GM21723 (cell line): ENCODE data around the gene ZFAND6.

Experiments used
- ATAC-seq: cut with Tn5 transposase; IDR thresholded peaks from one replicate; pipeline ENCODE4 v1.9.1; 2021; ENCODE audit warnings: mild to moderate bottlenecking, moderate library complexity; ENCODE audit not compliant: unreplicated experiment

Gene ZFAND6

GRCh38 chr15:80049046-80049445 lies 10.4 kb upstream of the ZFAND6 start:
- no peak for ATAC-seq

DNA sequence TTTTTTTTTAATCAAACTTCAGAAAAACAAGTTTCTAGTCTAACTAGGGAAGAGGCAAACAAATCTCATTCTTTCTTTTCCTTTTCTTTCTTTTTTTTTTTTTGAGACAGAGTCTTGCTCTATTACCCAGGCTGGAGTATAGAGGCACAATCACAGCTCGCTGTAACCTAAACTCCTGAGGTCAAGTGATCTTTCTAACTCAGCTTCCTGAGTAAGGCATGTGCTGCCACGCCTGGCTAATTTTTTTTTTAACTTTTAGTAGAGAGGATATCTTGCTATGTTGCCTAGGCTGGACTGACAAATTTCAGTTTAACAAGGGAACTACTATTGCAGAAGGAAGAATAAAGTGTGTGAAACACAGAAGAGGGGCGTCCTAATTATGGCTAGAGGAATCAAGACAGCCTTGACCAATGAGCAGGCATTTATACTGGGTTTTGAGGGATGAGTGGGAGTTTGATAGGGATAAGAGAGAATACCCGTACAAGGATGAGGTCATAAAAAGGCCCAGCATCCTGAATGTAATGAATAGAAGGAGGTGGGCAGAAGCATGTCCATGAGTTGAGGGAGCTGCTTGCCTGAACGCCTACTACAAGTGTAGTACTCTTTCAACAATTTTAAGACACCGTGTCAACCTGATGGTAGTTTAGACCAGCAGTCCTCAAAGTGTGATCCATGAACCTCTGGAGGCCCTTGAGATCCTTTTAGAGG lies 6.7 kb upstream of the ZFAND6 start:
- peak; percentile 62 for ATAC-seq

- ATAC-seq: no peak
Measured at GRCh38 chr15:80055933-80056332, 3.5 kb upstream of the ZFAND6 start.

DNA sequence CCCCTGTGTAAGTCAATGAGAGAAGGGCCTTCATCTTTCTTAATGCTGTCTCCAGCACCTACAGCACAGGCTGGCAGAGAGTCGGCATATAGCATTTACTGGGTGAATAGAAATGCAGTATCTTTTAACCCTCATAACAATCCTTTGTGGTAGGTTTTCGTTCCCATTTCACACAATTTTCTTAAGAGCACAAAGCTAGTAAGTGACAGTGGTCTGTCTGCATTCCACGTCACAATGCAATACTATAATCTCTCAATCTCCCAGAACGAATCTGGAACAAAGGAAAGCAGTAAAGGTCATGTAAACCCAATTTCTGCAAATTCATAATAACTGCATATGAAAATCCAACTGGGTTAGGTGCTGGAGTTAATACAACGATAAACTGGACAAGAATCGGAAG lies 1.4 kb upstream of the ZFAND6 start:
- ATAC-seq: no peak

DNA sequence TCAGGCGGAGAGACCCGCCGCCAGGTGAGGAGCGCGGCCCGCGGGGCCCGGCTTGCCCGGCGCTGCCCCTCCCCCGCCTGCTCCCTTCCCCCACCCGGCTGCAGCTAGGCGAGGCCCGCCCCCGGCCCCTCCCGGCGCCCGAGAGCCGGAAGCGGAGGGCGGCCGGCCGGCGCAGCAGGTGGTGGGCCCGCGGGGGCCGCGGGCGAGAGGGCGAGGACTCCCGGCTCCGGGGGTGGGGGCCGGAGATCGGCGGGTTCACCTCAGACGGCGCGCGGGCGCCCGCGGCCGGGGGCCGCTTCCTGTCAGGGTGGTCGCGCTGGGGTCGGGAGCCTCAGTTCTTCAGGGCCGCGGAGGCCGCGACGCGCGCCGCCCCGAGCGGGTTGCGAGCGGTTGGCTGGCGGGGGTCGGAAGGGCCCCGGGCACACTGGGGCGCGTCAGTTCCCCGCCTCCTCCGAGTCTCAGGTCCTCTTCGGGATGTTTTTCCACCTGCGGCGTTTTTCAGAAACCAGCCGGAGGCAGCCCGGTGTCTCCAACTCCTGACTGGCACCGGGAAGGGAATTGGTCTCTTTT lies 395 bp downstream of the ZFAND6 start:
- peak; percentile 41 for ATAC-seq

DNA sequence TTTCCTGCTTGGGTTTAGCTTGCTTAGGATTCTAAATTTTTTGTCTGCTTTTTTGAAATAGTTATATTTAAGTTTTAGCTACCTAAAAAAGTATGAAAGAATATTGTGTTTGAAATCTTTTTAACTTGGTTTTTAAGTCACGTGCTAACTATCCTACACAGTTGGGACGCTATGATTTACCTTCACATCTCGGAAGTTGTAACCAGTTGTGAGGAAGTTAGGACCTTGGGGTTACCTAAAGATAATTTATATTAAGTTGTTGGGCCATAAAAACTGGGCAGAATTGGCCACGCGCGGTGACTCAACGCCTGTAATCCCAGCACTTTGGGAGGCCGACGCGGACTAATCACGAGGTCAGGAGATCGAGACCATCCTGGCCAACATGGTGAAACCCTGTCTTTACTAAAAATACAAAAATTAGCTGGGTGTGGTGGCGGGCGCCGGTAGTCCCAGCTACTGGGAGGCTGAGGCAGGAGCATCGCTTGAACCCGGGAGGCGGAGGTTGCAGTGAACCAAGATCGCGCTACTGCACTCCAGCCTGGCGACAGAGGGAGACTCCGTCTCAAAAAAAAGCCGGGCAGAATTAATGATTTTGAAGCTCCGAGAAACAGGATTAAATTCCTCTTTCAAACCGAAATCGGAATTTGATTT lies 1.0 kb downstream of the ZFAND6 start:
- ATAC-seq: no peak

GRCh38 chr15:80061582-80061981 lies 2.1 kb downstream of the ZFAND6 start:
- no peak for ATAC-seq

DNA sequence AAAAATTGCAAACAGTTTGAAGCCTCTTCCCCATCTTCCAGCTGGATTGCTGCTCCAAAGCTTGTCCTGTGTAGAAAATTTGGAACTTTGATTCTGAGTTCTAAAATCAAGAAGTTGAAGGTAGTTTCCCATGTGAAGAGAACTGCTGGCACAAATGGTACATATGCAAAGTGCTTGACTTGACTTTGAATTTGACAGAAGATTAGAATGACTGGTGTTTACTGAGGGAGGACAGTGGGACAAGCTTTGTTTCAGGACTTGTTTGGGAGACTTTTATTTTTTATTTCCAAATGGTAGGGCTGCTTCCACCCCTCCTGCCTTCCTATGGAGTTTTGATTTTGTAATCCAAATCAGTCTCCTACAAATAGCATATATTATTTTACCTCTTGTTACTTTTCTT lies 7.4 kb downstream of the ZFAND6 start:
- no peak for ATAC-seq

DNA sequence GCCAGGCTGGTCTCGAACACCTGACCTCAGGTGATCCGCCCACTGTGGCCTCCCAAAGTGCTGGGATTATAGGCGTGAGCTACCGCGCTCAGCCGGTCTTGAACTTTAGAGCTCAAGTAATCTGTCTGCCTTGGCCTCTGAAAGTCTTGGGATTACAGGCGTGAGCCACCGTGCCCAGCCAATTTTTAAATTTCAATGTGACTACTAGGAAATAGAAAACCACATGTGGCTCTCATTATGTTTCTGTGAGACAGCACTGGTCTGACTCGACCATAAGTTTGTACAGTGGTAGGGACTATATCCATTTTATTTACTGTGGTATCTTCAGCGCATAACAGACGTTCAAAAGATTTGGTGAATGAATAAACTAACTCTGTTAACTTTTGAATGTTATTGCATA lies 9.1 kb downstream of the ZFAND6 start:
- no peak for ATAC-seq

DNA sequence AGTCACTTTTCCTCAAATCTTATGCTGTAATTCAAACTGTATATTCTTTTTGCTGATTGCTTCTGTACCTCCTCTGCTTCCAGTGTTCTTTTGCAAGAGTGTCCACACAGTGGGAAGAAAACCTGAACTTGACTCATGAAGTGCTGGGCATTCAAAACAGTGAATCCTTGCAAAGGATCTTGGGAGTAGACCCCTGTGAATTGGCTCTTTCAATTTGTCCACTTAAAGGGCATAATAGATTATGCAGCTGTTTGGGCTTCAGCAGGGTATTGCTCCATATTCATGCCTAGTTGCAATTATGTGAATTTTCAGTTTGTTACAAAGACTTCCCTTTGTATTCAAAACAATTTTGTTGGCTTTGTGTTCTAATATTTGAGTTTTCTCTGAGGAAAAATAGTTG lies 11.4 kb downstream of the ZFAND6 start:
- ATAC-seq: no peak

DNA sequence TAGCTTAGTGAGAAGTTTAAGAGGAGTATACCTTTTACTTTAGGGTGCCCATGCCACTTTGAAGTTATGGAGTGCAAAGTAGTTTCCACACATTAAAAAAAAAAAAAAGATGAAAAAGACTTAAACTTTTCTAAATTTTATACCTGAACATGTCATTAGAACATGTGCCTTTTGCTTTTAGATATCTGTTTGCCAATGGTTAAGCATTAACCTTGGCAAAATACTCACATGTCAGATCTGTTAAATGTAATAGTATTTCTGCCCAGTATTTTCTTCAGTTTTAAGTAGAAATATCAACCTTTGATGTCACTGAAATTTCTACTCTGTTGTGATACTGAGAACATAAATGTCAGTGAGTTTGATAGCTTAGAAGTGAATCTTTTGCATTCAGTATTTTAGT lies 12.2 kb downstream of the ZFAND6 start:
- ATAC-seq: no peak

DNA sequence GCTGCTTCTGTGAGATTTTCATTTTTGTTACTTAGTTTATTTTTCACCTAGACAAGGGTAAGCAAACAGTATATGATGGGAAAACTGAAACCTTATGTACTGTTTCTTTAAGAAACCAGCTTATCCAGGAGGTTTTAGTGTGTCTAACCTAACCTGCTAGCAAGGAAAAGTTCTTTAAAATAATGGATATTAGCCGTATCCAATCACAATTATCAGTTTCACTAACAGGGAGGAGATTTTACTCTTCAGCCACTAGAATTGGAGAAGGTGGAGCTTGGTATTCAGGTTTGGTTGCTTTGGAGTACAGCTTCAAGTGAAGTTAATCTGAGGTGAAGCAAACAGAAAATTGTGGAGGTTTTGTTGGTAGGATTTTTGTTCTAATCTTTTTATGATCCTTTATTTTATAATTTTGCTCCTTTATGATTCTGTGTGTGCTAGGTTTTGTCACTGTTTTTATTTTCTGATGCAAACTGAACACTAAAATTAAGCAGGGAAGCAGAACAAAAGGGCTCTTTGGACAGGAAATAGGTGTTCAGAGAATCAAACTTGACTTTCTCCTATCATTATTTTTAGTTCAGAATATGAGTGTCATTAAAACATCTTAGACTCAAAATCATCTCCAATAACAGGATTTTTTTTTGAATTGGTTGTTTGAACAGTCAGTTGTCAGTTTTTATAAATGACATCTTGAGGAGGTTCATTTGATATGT lies 13.0 kb downstream of the ZFAND6 start:
- peak; percentile 82 for ATAC-seq

DNA sequence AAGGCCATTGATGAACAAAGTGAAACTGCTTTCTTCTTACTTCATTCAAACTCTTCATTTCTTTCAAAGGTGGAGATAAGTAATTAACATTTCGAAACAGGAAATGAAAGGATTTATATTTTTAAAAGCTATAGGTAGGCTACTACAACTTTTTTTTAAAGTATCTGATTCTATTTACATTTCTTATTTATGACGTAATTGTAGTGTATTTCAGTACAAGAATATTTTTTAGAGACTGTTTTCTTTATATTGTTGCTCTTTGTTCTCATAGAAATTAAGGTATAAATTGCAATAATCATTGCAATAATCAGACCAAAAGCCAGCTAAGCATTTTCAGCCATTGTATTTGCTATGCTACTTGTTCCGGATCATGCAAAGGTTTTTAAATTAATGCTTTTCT lies 13.7 kb downstream of the ZFAND6 start:
- ATAC-seq: no peak

GRCh38 chr15:80076321-80077318 lies 17.1 kb downstream of the ZFAND6 start:
- ATAC-seq: no peak

DNA sequence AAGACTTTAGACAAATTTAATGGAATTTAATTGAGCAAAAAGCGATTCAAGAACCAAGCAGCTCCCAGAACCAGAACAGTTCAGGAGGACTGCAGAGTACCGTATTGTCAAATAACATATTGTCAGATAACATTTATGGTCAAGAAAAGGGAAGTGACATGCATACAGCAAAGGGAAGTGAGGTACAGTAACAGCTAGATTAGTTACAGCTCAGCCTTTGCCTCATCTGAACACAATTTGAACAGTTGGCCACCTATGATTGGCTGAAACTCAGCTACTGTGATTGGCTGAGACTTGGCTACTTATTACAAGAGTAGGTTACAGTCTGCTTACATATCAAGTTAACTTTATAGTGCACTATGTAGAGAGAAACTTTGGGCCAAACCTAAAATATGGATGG lies 21.9 kb downstream of the ZFAND6 start:
- no peak for ATAC-seq

- no peak for ATAC-seq
Measured at GRCh38 chr15:80087104-80087503, 27.6 kb downstream of the ZFAND6 start.

- no peak for ATAC-seq
Measured at GRCh38 chr15:80090041-80090440, 30.6 kb downstream of the ZFAND6 start.

DNA sequence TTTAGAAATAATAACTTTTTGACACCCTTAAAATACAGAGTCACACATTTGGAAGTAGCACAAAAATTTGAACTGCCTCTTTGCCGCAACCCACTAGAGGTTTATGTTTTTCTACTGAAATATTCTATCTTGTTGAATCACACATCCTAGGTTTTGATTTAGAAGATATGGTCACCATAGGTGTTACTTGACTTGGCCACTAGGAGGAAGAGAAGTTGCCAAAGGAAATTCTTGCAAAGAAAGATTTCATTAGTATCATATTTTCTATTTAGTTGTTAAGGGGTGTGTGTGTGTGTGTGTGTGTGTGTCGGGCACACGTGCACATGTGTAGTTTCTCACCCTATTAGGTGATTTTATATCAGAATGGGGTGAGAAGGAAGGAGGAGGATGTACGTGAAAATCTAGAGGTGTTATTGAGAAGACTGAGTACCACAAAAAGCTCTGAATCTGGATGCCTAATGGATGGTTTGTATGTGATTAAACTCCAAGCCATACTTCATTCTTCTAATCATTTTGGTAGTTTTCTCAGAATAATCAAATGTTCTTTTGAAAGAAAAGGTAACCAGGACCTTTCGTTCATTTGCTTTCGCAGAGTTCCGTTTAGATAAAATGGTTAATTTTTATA lies 31.5 kb downstream of the ZFAND6 start:
- ATAC-seq: no peak

DNA sequence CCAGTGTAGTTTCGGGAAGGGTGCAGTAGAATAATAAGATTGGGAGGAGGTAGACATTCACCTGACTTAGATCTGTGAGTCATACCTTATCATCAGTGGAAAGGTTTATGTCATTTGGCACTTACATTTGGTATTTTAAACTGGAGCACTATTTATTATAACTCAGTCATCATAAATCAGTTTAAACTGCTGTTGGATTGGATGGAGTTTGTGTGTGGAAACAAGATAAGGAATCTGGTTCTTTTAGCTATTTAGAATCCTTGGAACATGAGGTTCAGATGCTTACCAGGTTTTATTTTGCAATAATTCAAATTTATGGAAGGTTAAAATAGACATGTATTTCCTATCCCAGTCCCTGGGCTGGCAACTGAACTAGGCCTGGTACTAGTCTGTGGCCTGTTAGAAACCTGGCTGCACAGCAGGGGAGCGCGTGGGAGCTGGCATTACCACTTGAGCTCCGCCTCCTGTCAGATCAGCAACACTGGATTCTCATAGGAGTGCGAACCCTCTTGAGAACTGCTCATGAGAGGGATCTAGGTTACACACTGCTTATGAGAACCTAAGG lies 34.5 kb downstream of the ZFAND6 start:
- no peak for ATAC-seq

DNA sequence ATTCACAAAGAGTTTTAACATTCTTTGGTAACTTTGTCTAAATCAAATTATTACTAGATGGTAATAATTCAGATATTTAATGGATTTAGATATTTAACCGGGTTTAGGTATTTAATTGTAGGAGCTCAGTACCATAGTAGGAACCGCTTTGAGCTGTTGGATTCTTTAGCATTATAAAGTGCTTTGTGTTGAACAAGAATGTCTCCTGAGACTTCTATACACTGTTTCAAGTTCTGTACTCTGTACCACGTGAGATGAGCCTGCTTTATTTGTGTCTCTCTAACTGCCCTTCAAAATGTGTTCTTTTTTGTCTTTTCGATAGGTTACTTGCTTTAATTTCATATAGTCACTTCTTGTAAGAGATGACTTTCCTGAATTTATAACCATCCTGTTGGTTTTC lies 36.0 kb downstream of the ZFAND6 start:
- ATAC-seq: no peak
